ENCODE data around the gene ZC3H4.
A peak's percentile ranks its signal among the peaks of the same experiment; 100 is the strongest.

ZC3H4 gene

GRCh38 chr19:47112997-47113849 lies at the start of gene ZC3H4:
TSS of gene ZC3H4 (minus strand) at chr19:47113776. CDS start at chr19:47112584, 1,192 bp downstream.
- Mint-ChIP-seq H3K27ac (peak within 1 kb of the TSS; percentile 99), H3K27me3 (no peaks in the 10 kb centered on the region), H3K4me3 (peak within 1 kb of the TSS; percentile 88 to 95), H3K4me1 (peaks cover 37% of the 10 kb centered on the region), H3K9me3 (no peaks in the 10 kb centered on the region)
- DNase-seq (peak; percentile 100), ATAC-seq (peak; percentile 87)

GRCh38 chr19:47161876-47162489 lies 48.4 kb upstream of the ZC3H4 start:
- H3K27ac Mint-ChIP-seq = no peak overlapping the region
- H3K4me1 Mint-ChIP-seq = peaks cover 69% of the 10 kb centered on the region

GRCh38 chr19:47158879-47159503 lies 45.4 kb upstream of the ZC3H4 start:
- H3K4me1 Mint-ChIP-seq = peaks cover 71% of the 10 kb centered on the region
- H3K27me3 Mint-ChIP-seq = no peaks in the 10 kb centered on the region
- H3K9me3 Mint-ChIP-seq = peaks cover 0 to 6% of the 10 kb centered on the region in 2 donors
- H3K4me3 Mint-ChIP-seq = peak overlapping the region; percentile 70 to 83
- peak overlapping the region; percentile 61 to 89 for H3K27ac Mint-ChIP-seq
- ATAC-seq (peak; percentile 88), DNase-seq (peak; percentile 21 to 48)

More at GRCh38 chr19:47161876-47162489, 48.4 kb upstream of the ZC3H4 start:
- no peaks in the 10 kb centered on the region for H3K27me3 Mint-ChIP-seq
- ATAC-seq = no peak
- no peak for DNase-seq
- no peak overlapping the region for H3K4me3 Mint-ChIP-seq
- H3K9me3 Mint-ChIP-seq = no peaks in the 10 kb centered on the region

- Mint-ChIP-seq H3K4me1 (peaks cover 71% of the 10 kb centered on the region), H3K9me3 (peaks cover 0 to 6% of the 10 kb centered on the region in 2 donors), H3K27ac (peak overlapping the region; percentile 59 to 89), H3K27me3 (no peaks in the 10 kb centered on the region), H3K4me3 (peak overlapping the region; percentile 70 to 83)
- DNase-seq (no peak), ATAC-seq (no peak)
Observed at GRCh38 chr19:47158367-47158791, 44.8 kb upstream of the ZC3H4 start.

- no peaks in the 10 kb centered on the region for H3K27me3 Mint-ChIP-seq
- H3K27ac Mint-ChIP-seq = peak overlapping the region; percentile 59 to 89
- H3K9me3 Mint-ChIP-seq = peaks cover 0 to 6% of the 10 kb centered on the region in 2 donors
- peak overlapping the region; percentile 70 to 83 for H3K4me3 Mint-ChIP-seq
- ATAC-seq (peak; percentile 27), DNase-seq (no peak)
- H3K4me1 Mint-ChIP-seq = peaks cover 70% of the 10 kb centered on the region
Observed at GRCh38 chr19:47157431-47158321, 44.1 kb upstream of the ZC3H4 start.

- peaks cover 62% of the 10 kb centered on the region for H3K4me1 Mint-ChIP-seq
- DNase-seq = peak in 1 of 2 donors; percentile 24
Observed at GRCh38 chr19:47156861-47157430, 43.4 kb upstream of the ZC3H4 start.

GRCh38 chr19:47155148-47155547 lies 41.6 kb upstream of the ZC3H4 start:
- no peak overlapping the region for H3K4me3 Mint-ChIP-seq
- peak overlapping the region in 1 of 2 donors; percentile 41 for H3K27ac Mint-ChIP-seq
- H3K27me3 Mint-ChIP-seq = no peaks in the 10 kb centered on the region
- DNase-seq = no peak
- peaks cover 60% of the 10 kb centered on the region for H3K4me1 Mint-ChIP-seq
- H3K9me3 Mint-ChIP-seq = peaks cover 0 to 6% of the 10 kb centered on the region in 2 donors
- ATAC-seq = no peak

More at GRCh38 chr19:47156861-47157430, 43.4 kb upstream of the ZC3H4 start:
- Mint-ChIP-seq H3K27ac (peak overlapping the region; percentile 19 to 78), H3K4me3 (peak overlapping the region; percentile 59 to 70), H3K9me3 (peaks cover 0 to 6% of the 10 kb centered on the region in 2 donors), H3K27me3 (no peaks in the 10 kb centered on the region)
- ATAC-seq = peak; percentile 66

- H3K27me3 Mint-ChIP-seq = no peaks in the 10 kb centered on the region
- peaks cover 0 to 6% of the 10 kb centered on the region in 2 donors for H3K9me3 Mint-ChIP-seq
- H3K4me1 Mint-ChIP-seq = peaks cover 48% of the 10 kb centered on the region
- no peak overlapping the region for H3K27ac Mint-ChIP-seq
- ATAC-seq (no peak), DNase-seq (no peak)
- H3K4me3 Mint-ChIP-seq = no peak overlapping the region
Observed at GRCh38 chr19:47153266-47153665, 39.7 kb upstream of the ZC3H4 start.

GRCh38 chr19:47152632-47153031 lies 39.1 kb upstream of the ZC3H4 start:
- no peak overlapping the region for H3K4me3 Mint-ChIP-seq
- no peak for ATAC-seq

GRCh38 chr19:47152205-47152604 lies 38.6 kb upstream of the ZC3H4 start:
- no peak overlapping the region for H3K4me3 Mint-ChIP-seq
- H3K9me3 Mint-ChIP-seq = peaks cover 0 to 6% of the 10 kb centered on the region in 2 donors
- DNase-seq (no peak), ATAC-seq (no peak)
- H3K27me3 Mint-ChIP-seq = no peaks in the 10 kb centered on the region
- peak overlapping the region in 1 of 2 donors; percentile 33 for H3K27ac Mint-ChIP-seq
- H3K4me1 Mint-ChIP-seq = peaks cover 43% of the 10 kb centered on the region

More at GRCh38 chr19:47152632-47153031, 39.1 kb upstream of the ZC3H4 start:
- Mint-ChIP-seq H3K4me1 (peaks cover 47% of the 10 kb centered on the region), H3K9me3 (peaks cover 0 to 6% of the 10 kb centered on the region in 2 donors), H3K27me3 (no peaks in the 10 kb centered on the region), H3K27ac (peak overlapping the region in 1 of 2 donors; percentile 33)
- DNase-seq = no peak

- ATAC-seq (no peak), DNase-seq (no peak)
- Mint-ChIP-seq H3K9me3 (peaks cover 5 to 6% of the 10 kb centered on the region in 2 donors), H3K4me1 (peaks cover 43% of the 10 kb centered on the region), H3K4me3 (no peak overlapping the region), H3K27me3 (no peaks in the 10 kb centered on the region), H3K27ac (peak overlapping the region; percentile 86 to 88)
Observed at GRCh38 chr19:47151627-47152026, 38.1 kb upstream of the ZC3H4 start.

- ATAC-seq (peak; percentile 77), DNase-seq (no peak)
- Mint-ChIP-seq H3K27me3 (no peaks in the 10 kb centered on the region), H3K9me3 (peaks cover 0 to 5% of the 10 kb centered on the region in 2 donors), H3K4me3 (peak overlapping the region; percentile 34 to 59), H3K27ac (peak overlapping the region; percentile 57 to 89), H3K4me1 (peaks cover 67% of the 10 kb centered on the region)
Observed at GRCh38 chr19:47146920-47147319, 33.3 kb upstream of the ZC3H4 start.

GRCh38 chr19:47145639-47146486 lies 32.3 kb upstream of the ZC3H4 start:
- DNase-seq = no peak
- Mint-ChIP-seq H3K9me3 (peaks cover 0 to 5% of the 10 kb centered on the region in 2 donors), H3K27ac (peak overlapping the region; percentile 1 to 87), H3K4me3 (peak overlapping the region; percentile 3 to 59), H3K27me3 (no peaks in the 10 kb centered on the region), H3K4me1 (peaks cover 64% of the 10 kb centered on the region)
- ATAC-seq = peak; percentile 67

Data from stimulated activated naive CD8-positive, alpha-beta T cell treated with anti-CD3 and anti-CD28 coated beads, Interleukin-15, amount 100 ng/mL, for 72 hours (primary cell).